RWPE2 (cell line): ENCODE results near the gene ZFP57.
"Not testable (repeated sequence)": the region's sequence is repeated elsewhere in the genome, so short reads cannot be mapped to it uniquely, and the experiment has no call there.

Experiments
- ATAC-seq: fragments of 200-7000 bp; cut with Tn5 transposase; 3 replicates; pipeline ENCODE4 v1.9.1; 2021; ENCODE audit warnings: low read depth
- DNase-seq: peaks from one replicate; pipeline ENCODE4 v3.0.0-alpha.2; 2020; ENCODE audit warnings: low spot score
- H3K27ac ChIP-seq: fragments of 450-650 bp; 2 replicates; pipeline ENCODE4 v1.5.1; 2017; ENCODE audit warnings: mild to moderate bottlenecking; ENCODE audit not compliant: poor library complexity, severe bottlenecking
- H3K27me3 ChIP-seq: fragments of 250-450 bp; sonication (Bioruptor Pico); 2 replicates; pipeline ENCODE4 v1.5.1; 2021; ENCODE audit warnings: mild to moderate bottlenecking, moderate library complexity; ENCODE audit not compliant: insufficient read depth, poor library complexity, severe bottlenecking
- H3K36me3 ChIP-seq: fragments of 250-450 bp; sonication (Bioruptor Pico); 2 replicates; pipeline ENCODE4 v1.5.1; 2020; ENCODE audit warnings: low read depth, mild to moderate bottlenecking, moderate library complexity
- H3K4me1 ChIP-seq: fragments of 250-450 bp; sonication (Bioruptor Pico); 2 replicates; pipeline ENCODE4 v1.5.1; 2021; ENCODE audit warnings: mild to moderate bottlenecking, moderate library complexity; ENCODE audit not compliant: insufficient read depth, poor library complexity, severe bottlenecking
- H3K4me3 ChIP-seq: fragments of 250-450 bp; sonication (Bioruptor Pico); 2 replicates; pipeline ENCODE4 v1.5.1; 2021; ENCODE audit warnings: mild to moderate bottlenecking, moderate library complexity; ENCODE audit not compliant: severe bottlenecking
- H3K9me3 ChIP-seq: fragments of 250-450 bp; sonication (Bioruptor Pico); 2 replicates; pipeline ENCODE4 v1.5.1; 2021; ENCODE audit warnings: mild to moderate bottlenecking, moderate library complexity; ENCODE audit not compliant: severe bottlenecking
- TF ChIP-seq, protein P1 (sequence below): fragments of 450-650 bp; IDR thresholded peaks from one replicate; pipeline ENCODE4 v1.5.1; 2017; ENCODE audit warnings: mild to moderate bottlenecking, moderate library complexity; ENCODE audit not compliant: poor library complexity, severe bottlenecking

ZFP57 gene

GRCh38 chr6:29666826-29667130 is 14.2 kb downstream of the ZFP57 start:
- Histone ChIP-seq H3K4me3 (no peak overlapping the region), H3K36me3 (peaks cover 9% of the 10 kb centered on the region), H3K27me3 (no peaks in the 10 kb centered on the region), H3K27ac (no peak overlapping the region), H3K4me1 (peaks cover 3% of the 10 kb centered on the region), H3K9me3 (no peaks in the 10 kb centered on the region)
- ATAC-seq (no peak), DNase-seq (no peak)
- TF ChIP-seq, protein P1, sequence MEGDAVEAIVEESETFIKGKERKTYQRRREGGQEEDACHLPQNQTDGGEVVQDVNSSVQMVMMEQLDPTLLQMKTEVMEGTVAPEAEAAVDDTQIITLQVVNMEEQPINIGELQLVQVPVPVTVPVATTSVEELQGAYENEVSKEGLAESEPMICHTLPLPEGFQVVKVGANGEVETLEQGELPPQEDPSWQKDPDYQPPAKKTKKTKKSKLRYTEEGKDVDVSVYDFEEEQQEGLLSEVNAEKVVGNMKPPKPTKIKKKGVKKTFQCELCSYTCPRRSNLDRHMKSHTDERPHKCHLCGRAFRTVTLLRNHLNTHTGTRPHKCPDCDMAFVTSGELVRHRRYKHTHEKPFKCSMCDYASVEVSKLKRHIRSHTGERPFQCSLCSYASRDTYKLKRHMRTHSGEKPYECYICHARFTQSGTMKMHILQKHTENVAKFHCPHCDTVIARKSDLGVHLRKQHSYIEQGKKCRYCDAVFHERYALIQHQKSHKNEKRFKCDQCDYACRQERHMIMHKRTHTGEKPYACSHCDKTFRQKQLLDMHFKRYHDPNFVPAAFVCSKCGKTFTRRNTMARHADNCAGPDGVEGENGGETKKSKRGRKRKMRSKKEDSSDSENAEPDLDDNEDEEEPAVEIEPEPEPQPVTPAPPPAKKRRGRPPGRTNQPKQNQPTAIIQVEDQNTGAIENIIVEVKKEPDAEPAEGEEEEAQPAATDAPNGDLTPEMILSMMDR = no peak

DNA sequence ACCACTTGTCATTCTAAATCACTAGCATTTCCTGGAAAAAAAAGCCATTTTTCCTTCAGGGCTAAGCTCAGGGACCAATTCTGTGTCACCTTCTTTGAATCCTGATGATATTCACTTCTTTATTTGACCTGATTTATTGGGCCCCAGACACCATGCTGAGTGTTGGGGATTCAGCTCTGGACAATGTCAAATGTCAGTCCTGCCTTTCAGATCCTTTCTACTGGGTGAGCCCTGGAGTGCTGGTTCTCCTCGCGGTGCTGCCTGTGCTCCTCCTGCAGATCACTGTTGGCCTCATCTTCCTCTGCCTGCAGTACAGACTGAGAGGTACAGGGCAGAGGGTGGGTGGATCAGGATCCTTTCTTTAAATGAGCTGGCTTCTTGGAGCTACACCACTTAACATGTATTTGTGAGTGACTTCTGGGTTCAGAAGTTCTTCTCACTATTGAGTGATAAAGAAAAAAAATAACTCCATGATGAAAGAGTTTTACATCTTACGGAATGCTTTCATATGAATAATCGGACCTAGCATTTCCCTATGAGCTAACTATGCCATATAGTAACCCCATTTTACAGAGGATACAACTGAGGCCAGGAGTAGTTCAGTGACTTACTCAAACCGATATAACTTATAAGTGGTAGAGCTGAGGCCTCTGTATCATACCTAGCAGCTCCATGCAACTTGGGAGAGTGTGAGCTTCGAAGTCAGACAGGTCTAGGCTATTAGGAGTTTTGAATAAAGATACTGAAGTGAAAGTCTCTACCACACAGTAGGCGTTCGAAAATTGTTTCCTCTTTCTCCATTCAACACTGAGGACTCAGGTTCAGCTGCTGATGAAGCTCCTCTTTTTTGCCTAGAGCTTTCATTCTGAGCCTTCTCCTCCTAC is 14.8 kb downstream of the ZFP57 start:
- peaks cover 3% of the 10 kb centered on the region for H3K36me3 ChIP-seq
- no peaks in the 10 kb centered on the region for H3K27me3 ChIP-seq
- TF ChIP-seq, protein P1 = no peak
- DNase-seq = no peak
- H3K4me3 ChIP-seq = no peak overlapping the region
- no peaks in the 10 kb centered on the region for H3K9me3 ChIP-seq
- ATAC-seq = no peak
- no peak overlapping the region for H3K27ac ChIP-seq
- H3K4me1 ChIP-seq = peaks cover 3% of the 10 kb centered on the region

GRCh38 chr6:29663300-29664042 is 17.5 kb downstream of the ZFP57 start:
- ATAC-seq (no peak), DNase-seq (no peak)
- Histone ChIP-seq H3K9me3 (no peaks in the 10 kb centered on the region), H3K4me1 (peaks cover 3% of the 10 kb centered on the region), H3K4me3 (no peak overlapping the region), H3K27ac (no peak overlapping the region), H3K36me3 (no peaks in the 10 kb centered on the region), H3K27me3 (no peaks in the 10 kb centered on the region)
- TF ChIP-seq, protein P1 = no peak

- peak overlapping the region; percentile 45 for H3K27ac ChIP-seq
- H3K4me3 ChIP-seq = not testable (repeated sequence)
- ATAC-seq = peak; percentile 82
These were observed 19.3 kb downstream of the ZFP57 start for GRCh38 chr6:29661502-29662141.

DNA sequence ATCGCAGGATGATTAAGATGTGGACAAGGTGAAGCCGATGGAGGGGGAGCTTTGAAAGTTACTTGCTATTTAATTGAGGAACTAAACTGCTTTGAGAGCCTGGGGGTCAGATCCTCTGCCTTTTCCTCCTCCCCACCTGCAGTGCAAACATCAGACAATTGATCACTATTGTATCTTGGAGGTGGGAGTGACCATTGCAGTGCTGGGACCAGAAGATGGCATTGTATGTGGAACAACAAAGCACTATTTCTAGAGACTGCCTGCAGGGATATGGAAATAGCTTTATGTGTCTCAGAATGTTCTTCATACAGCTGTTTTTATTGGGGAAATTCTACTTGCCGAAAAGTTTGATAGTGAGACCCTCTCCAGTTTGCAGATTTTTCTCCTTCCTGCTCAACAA is 19.9 kb downstream of the ZFP57 start:
- ATAC-seq = no peak
- Histone ChIP-seq H3K36me3 (no peaks in the 10 kb centered on the region), H3K27ac (peak overlapping the region; percentile 45), H3K9me3 (no peaks in the 10 kb centered on the region), H3K4me3 (no peak overlapping the region), H3K4me1 (peaks cover 3% of the 10 kb centered on the region), H3K27me3 (no peaks in the 10 kb centered on the region)
- no peak for DNase-seq
- TF ChIP-seq, protein P1 = no peak

More at GRCh38 chr6:29661502-29662141, 19.3 kb downstream of the ZFP57 start:
- H3K4me1 ChIP-seq, DNase-seq, H3K36me3 ChIP-seq, H3K9me3 ChIP-seq, H3K27me3 ChIP-seq: not testable (repeated sequence)
